ENCODE data around the gene CAMTA1. TPM values are rescaled to one million over a fixed set of nuclear protein-coding genes. Genes with fewer than 3 reads are reported as not detected.

The CAMTA1 gene
- total RNA-seq, 2 experiments from 2014 or later: 43.9 to 73.3 TPM

- Histone ChIP-seq H3K4me2 (ENCODE audit: low read length) (no peak overlapping the region), H4K20me1 (ENCODE audit: insufficient read depth, low read length) (no peaks in the 10 kb centered on the region), H3K4me1 (ENCODE audit: insufficient read depth, low read length, poor library complexity, severe bottlenecking) (peaks cover under 1% of the 10 kb centered on the region), H3K4me3 (ENCODE audit: low read depth, low read length, poor library complexity, severe bottlenecking) (no peak overlapping the region), H3K9me3 (ENCODE audit: low read length) (no peaks in the 10 kb centered on the region), H2AFZ (ENCODE audit: low read length) (no peak overlapping the region), H3K79me2 (ENCODE audit: insufficient read depth, low read depth, low read length) (peaks cover 4% of the 10 kb centered on the region; the same call in 1 of the 2 replicates), H3K27ac (ENCODE audit: low read depth, low read length, poor library complexity, severe bottlenecking) (no peak overlapping the region), H3K36me3 (ENCODE audit: insufficient read depth, low read length) (peaks cover 63% of the 10 kb centered on the region), H3K9me2 (ENCODE audit: insufficient read depth, low read length) (no peaks in the 10 kb centered on the region)
- no peak for TF ChIP-seq EZH2phosphoT487 (IDR thresholded peaks at IDR 0.05; ENCODE audit: borderline replicate concordance, low read depth, low read length)
- TF ChIP-seq CTCF (conservative IDR thresholded peaks at IDR 0.05; ENCODE audit: low read length): no peak
- ChIA-PET CTCF (ENCODE audit: unreplicated experiment) (no interaction called here), POLR2A (no interaction called here)
- intact Hi-C loops (cut with micrococcal nuclease; ENCODE audit: unreplicated experiment): no loop called here
- BruUV-seq (replicated peaks): no TSS peak
- no peak for DNase-seq (ENCODE audit: low spot score)
These were observed 992.3 kb downstream of the CAMTA1 start for GRCh38 chr1:7777591-7777990.

- H3K27ac ChIP-seq (ENCODE audit: low read depth, low read length, poor library complexity, severe bottlenecking): no peak overlapping the region
- intact Hi-C loops (cut with micrococcal nuclease; ENCODE audit: unreplicated experiment): no loop called here
- no peak overlapping the region for H3K4me3 ChIP-seq (ENCODE audit: low read depth, low read length, poor library complexity, severe bottlenecking)
- ChIA-PET CTCF (ENCODE audit: unreplicated experiment) (no interaction called here), POLR2A (no interaction called here)
- no peaks in the 10 kb centered on the region for H3K9me2 ChIP-seq (ENCODE audit: insufficient read depth, low read length)
- H4K20me1 ChIP-seq (ENCODE audit: insufficient read depth, low read length): no peaks in the 10 kb centered on the region
- H3K36me3 ChIP-seq (ENCODE audit: insufficient read depth, low read length): peaks cover 59% of the 10 kb centered on the region
- TF ChIP-seq CTCF (conservative IDR thresholded peaks at IDR 0.05; ENCODE audit: low read length): no peak
- TF ChIP-seq EZH2phosphoT487 (IDR thresholded peaks at IDR 0.05; ENCODE audit: borderline replicate concordance, low read depth, low read length): no peak
- peaks cover 4% of the 10 kb centered on the region; the same call in 1 of the 2 replicates for H3K79me2 ChIP-seq (ENCODE audit: insufficient read depth, low read depth, low read length)
- H3K9me3 ChIP-seq (ENCODE audit: low read length): no peaks in the 10 kb centered on the region
- no peak overlapping the region for H2AFZ ChIP-seq (ENCODE audit: low read length)
- H3K4me2 ChIP-seq (ENCODE audit: low read length): no peak overlapping the region
- no TSS peak for BruUV-seq (replicated peaks)
- peaks cover 6% of the 10 kb centered on the region for H3K4me1 ChIP-seq (ENCODE audit: insufficient read depth, low read length, poor library complexity, severe bottlenecking)
- no peak for DNase-seq (ENCODE audit: low spot score)
These were observed 992.9 kb downstream of the CAMTA1 start for GRCh38 chr1:7778133-7778628.

- TF ChIP-seq EZH2phosphoT487 (IDR thresholded peaks at IDR 0.05; ENCODE audit: borderline replicate concordance, low read depth, low read length) (no peak), CTCF (conservative IDR thresholded peaks at IDR 0.05; ENCODE audit: low read length) (no peak)
- peaks cover 8% of the 10 kb centered on the region for H3K4me1 ChIP-seq (ENCODE audit: insufficient read depth, low read length, poor library complexity, severe bottlenecking)
- peaks cover 42% of the 10 kb centered on the region for H3K36me3 ChIP-seq (ENCODE audit: insufficient read depth, low read length)
- no peak overlapping the region for H2AFZ ChIP-seq (ENCODE audit: low read length)
- no peak overlapping the region for H3K4me3 ChIP-seq (ENCODE audit: low read depth, low read length, poor library complexity, severe bottlenecking)
- H3K9me2 ChIP-seq (ENCODE audit: insufficient read depth, low read length): no peaks in the 10 kb centered on the region
- intact Hi-C loops (cut with micrococcal nuclease; ENCODE audit: unreplicated experiment): no loop called here
- H3K4me2 ChIP-seq (ENCODE audit: low read length): no peak overlapping the region
- no peak overlapping the region for H3K27ac ChIP-seq (ENCODE audit: low read depth, low read length, poor library complexity, severe bottlenecking)
- CTCF ChIA-PET (ENCODE audit: unreplicated experiment): no interaction called here
- no peak for DNase-seq (ENCODE audit: low spot score)
- BruUV-seq (replicated peaks): no TSS peak
- H4K20me1 ChIP-seq (ENCODE audit: insufficient read depth, low read length): no peaks in the 10 kb centered on the region
- H3K9me3 ChIP-seq (ENCODE audit: low read length): no peaks in the 10 kb centered on the region
- POLR2A ChIA-PET: interaction anchor here (1.9 kb wide), 1 partner anchor 10 kb away, joined by 4 read pairs; the partner anchor contains the start of gene VAMP3
- no peaks in the 10 kb centered on the region for H3K79me2 ChIP-seq (ENCODE audit: insufficient read depth, low read depth, low read length)
These were observed 995.7 kb downstream of the CAMTA1 start for GRCh38 chr1:7780976-7781375.
